Activated CD4-positive, CD25-positive, alpha-beta regulatory T cell treated with anti-CD3 and anti-CD28 coated beads, Interleukin-2, amount 50 U/mL, for 24 hours (primary cell): Measurements from ENCODE around the gene EXO1.
"Not testable (repeated sequence)": the region's sequence is repeated elsewhere in the genome, so short reads cannot be mapped to it uniquely, and the experiment has no call there.

Experiments
- ATAC-seq, 2 donors: fragments of 150-1000 bp; cut with Tn5 transposase; one replicate each; pipeline ENCODE4 v1.10.0; 2021; ENCODE audit warnings: mild to moderate bottlenecking in 1 of 2, moderate library complexity in 1 of 2

EXO1 gene

DNA sequence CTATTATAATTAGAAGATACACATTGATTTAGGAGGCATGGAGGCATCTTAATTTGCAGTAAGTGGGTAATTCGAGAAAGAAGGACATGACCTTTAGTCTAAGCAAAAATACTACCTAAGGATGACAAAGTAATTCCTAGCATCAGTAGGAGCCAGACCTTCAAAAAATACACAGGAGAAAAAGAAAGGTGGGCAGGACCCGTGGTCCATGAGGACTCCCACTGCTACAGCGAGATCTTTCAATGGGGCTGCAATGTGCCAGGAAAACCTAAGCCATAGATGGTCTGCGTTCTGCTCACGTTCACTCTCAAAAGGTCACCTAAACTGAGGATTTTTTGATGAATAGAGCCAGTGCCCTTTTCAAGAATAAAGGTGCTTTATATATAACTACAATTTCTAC lies 10.6 kb upstream of the EXO1 start:
- no peak for ATAC-seq

DNA sequence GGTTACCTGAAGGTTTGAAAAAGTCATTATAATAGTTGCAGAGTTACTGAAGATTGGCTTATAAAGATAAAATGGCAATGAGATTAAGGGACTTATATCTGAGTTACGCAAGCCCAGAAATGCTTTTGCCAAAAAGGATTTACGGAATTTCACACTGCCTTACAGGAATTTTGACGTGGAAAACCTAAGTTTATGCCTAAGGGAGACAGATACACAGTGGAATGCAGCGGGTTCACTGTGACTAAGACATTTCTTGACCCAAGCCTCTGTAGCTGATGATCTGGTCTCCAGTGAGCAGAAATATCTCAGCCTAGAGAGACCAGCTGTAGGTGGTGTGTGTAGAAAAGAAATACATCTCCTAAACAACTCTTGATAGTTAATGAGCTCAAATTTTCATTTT lies 10.1 kb upstream of the EXO1 start:
- ATAC-seq: no peak

DNA sequence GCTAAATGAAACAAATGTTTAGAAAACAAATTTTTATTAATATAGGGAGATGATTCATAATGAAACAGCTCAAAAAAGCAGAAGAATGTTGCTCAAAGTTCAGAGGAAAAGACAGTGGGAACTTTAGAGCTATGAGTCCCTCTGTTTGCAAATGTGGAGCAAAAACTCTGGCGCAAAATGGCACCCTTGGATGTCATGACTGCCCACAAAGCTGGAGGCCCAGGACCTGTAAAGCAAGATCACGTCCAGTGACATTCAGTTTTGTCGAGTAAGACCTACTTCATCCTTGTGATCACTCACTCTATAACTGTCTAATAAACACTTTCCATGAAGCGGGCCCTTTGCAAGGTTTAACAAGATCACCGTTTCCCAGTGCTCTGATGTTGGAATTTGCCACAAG lies 9.1 kb upstream of the EXO1 start:
- ATAC-seq: no peak

DNA sequence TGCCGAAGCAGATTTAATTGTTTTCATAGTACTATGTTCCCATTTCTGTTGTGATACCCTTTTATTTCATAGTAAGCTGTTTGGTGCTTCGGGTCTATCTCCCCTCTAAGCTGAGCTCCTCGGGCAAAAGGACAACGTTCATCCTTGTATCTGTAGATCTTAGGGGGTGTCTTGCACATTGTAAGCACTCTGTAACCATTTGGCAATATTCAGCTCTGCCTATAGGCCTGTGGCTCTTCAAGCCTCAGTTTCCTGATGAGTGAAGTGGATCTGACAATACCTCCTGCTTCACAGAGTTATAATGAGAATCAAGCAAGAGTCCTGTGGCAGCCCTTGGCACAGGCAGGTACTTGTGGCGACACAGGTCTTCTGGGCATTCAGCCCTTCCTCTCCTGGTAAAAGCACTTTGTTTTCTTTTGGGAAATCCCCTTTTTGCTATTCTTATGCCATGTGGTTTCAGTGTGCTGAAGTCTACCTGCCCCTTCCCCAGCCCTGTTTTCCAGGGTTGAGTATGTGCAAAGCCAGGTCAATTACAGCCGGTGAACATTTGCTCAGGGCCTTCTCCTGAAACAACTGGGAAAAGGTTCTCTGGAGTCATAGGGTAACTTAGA lies 8.5 kb upstream of the EXO1 start:
- ATAC-seq: no peak

DNA sequence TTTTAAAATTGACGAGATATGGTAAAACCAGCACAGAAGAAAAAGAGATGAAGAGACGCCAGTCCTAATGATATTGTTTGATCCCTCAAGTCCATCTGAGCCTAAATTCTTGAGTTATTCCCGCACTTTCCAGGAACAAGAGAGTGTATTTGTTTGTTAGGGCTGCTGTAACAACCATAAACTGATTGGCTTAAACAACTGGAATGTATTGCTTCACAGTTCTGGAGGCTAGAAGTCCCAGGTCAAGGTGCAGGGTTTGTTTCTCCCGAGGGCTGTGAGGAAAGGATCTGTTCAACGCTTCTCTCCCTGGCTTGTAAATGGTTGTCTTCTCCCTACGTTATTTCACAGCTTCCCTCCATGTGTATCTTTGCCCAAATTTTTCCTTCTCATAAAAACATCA lies 7.8 kb upstream of the EXO1 start:
- ATAC-seq: no peak

DNA sequence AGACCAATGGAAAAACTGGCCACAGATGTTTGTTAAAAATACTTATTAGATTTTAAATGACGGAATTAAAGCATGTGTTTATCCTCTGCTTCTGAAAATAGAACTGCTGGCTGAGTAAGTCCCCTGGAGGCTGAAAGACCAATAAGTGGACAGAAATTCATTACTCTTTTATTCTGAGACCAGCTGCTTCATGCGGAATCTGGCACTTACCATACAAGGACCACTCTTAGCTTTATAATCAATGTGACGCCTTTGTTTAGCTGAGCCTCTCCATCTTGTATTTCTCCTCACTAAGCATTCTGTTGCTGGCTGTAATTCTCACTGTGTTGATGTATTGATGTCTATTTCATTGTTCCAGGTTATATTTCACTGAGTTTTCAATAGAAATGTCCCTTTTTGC lies 6.3 kb upstream of the EXO1 start:
- ATAC-seq: no peak

DNA sequence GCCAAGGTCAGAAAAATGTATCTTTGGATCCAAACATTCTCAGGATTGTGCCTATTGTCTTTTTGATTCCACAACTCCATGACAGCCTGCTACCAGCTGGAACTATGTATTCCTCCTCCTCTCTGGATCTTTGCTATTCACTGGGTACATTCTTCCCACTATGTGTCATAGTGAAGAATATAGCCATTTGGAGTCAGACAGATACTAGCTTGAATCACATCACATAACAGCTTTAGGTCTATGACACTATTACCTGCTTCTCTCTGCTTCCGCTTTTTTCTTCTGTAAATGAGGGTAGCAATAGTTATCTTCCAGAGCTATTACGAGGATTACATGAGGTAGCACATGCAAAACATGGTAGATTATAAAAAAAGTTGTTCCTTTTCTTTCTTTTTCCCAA lies 5.4 kb upstream of the EXO1 start:
- ATAC-seq: no peak

DNA sequence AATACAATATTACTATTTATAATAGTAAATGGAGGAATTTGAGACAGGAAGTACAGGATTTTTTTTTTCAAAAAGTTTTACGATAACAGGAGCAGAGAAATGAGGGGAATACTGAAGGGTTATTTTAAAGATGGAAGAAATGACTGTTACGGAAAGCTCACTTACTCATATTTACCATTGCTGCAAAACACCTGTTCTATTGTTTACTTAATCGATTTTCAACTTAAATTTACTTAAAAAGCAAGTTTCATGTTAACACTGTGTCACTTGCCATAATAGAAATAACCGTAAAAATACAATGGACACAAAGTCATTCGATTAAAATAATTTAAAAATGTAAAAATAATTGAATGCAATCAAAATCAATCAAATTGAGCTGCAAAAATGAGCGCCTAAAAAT lies 3.4 kb upstream of the EXO1 start:
- no peak for ATAC-seq

DNA sequence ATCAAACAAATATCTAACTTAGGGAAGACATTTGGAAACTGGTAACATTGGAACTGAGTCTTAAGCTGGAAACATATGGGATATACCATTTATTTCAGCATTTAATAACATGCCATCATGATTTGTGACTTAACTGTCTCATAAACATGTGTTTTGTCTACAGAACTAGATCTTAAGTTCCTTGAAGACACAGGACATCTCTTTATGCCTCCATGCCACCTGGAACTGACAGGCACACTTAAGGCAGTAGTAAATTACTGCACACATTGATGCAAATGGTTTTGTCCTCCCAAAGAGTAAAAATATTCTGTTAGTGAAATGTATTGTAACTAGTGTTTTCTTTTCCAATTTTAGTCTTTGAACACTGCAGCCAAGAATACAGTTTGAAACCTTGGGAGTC lies 1.6 kb upstream of the EXO1 start:
- ATAC-seq: no peak

DNA sequence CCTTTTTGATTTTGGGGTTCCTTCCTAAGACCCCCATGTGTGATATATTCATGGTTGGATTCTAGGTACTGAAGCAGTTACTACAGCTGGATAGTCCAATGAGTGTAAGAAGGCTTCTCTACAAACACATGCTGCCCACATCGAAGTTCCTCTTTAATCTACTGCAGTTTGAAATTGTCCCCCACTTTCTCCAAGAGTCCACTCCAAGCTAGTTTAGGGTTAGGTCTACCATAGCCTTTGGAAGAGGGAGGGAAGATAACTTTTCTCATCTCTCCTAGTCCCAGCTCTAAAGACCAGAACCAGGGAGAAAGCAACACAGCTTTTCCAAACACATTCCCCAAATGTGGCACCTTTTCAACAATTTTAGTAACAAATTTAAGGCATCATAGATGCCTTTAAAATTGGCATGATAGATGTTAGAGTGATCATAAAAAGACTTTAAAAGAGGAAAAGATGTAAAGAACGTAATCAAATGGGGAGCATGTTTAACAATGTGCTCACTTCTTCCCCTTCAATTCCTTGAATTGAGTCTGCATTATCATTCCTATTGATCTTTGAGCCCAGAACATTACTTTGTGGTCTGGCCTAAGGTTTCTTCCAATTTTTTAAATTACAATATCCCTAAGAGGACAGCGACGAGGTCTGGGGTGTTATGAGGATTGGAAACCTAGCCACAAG lies 1.0 kb upstream of the EXO1 start:
- no peak for ATAC-seq

DNA sequence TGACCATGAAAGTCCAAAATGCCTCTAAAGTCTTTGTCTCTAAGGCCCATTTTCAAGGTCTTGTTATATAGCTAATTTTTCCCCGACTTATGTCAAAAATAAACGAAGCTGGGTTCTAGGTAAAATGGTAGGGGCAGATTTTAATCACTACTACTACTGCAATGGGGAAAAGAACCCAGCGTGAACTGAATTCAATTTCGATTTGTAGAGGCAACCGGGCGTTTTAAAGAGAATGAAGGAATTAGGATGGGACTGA lies 536 bp upstream of the EXO1 start:
- no peak for ATAC-seq

DNA sequence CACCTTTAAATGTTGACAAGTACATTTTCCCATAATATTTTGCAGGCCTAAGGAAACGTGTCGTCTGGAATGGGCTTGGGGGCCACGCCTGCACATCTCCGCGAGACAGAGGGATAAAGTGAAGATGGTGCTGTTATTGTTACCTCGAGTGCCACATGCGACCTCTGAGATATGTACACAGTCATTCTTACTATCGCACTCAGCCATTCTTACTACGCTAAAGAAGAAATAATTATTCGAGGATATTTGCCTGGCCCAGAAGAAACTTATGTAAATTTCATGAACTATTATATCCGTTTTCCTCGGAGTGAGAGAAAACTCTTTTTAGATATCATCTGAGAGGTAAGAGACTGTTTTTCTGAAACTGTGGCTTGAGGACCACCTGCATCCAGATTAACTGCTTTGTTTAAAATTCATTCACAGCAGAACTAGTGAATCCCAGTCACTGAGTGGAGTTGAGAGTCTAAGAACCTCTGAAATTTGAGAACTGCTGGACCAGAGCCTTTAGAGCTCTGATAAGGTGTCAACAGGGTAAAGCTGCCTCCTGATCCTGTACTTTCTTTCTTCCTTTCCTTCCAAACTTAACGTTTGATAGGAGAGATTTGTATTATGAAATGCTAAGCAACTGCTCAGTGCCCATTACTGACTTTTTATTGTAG lies 811 bp downstream of the EXO1 start:
- ATAC-seq: no peak

DNA sequence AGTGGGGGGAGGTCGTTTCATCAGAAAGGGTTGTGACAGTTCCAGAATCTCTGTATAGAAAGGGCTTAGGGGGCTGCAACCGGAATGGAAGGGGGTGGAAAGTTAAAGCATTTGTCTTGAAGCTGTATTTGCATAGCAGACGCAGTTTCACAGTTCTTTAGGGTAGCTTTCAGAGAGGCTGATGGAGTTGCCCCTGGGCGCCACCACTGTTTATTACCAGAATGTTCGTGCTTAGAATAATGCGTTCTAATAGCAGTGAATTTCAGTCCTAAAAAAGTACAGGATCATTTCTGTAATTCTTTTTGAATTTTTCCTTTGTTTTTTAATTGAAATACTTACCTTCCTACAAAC lies 1.3 kb downstream of the EXO1 start:
- no peak for ATAC-seq

DNA sequence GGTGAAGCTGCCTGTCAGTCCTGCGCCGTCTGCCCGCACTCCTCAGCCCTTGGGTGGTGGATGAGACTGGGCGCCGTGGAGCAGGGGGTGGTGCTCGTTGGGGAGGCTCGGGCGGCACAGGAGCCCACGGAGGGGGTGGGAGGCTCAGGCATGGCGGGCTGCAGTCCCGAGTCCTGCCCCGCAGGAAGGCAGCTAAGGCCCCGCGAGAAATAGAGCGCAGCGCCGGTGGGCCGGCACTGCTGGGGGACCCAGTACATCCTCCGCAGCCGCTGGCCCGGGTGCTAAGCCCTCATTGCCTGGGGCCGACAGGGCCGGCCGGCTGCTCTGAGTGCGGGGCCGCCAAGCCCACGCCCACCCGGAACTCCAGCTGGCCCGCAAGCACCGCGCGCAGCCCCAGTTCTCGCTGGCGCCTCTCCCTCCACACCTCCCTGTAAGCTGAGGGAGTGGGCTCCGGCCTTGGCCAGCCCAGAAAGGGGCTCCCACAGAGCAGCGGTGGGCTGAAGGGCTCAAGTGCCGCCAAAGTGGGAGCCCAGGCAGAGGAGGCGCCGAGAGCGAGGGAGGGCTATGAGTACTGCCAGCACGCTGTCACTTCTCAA lies 7.6 kb downstream of the EXO1 start:
- not testable (repeated sequence) for ATAC-seq

DNA sequence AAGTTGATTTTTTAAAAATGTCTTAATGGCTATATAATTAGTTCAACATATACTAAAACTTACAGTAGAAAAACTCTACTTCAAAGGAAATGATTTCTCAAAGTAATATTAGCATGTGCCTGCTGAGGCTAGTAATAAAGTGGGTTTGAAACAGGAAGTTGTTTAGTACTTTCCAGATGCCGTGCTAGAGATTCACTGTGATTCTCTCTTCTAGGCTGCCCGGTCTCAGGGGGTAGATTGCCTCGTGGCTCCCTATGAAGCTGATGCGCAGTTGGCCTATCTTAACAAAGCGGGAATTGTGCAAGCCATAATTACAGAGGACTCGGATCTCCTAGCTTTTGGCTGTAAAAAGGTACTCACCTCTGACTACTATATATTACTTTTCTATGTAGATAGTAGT lies 9.1 kb downstream of the EXO1 start:
- no peak for ATAC-seq

DNA sequence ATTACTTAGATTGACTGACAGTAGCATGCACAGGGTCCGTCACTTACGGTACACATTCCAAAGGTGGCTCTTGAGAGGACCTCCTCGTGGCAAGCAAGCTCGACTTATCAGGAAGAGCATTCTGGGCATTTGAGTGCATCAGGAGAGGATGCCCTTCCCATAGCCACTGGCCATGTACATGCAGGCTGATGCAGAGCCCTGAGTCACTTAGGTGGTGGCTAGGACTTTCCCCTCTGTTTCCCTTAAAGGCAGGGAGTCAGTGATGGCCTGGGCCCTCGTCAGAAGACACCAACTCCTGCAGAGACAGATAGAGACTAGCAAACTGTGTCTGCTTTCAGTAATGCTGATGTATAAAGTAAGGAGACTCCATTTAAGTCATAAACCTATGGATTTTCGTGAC lies 12.9 kb downstream of the EXO1 start:
- ATAC-seq: no peak

DNA sequence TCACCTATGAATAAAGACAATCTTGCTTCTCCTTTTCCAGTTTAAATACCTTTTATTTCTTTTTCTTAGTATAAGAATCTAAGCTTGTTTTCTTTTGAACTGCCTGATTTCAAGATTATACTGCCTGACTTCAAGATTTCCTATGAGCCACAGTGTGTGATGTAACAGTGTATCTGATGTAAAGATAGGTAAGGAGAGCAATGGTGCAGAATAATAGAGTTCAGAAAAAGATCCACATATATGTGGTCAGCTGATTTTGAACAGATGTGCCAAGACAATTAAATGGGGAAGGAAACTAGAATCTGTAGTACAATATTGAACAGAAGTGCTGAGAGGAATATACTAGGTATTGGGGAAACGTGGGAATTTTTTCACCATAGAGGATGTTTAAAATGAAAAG lies 21.0 kb downstream of the EXO1 start:
- ATAC-seq: no peak

DNA sequence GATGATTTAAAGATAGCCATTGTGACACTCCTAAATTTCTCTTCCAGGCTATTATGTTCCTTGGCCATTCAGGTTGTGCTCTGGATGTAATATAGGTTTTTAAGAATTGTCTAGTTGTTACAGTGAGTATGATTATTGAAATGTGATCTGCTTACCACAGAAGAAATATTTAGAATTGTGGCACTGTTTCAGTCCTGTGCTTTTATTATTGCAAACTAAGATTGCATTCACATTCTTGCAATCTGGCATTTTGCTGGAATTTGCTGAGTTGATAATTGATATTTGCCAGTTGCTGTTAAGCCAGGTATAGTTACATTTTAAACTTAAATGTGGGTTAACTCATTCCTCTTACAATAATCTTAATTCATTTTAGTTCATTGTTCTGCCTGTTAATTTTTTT lies 22.3 kb downstream of the EXO1 start:
- no peak for ATAC-seq

DNA sequence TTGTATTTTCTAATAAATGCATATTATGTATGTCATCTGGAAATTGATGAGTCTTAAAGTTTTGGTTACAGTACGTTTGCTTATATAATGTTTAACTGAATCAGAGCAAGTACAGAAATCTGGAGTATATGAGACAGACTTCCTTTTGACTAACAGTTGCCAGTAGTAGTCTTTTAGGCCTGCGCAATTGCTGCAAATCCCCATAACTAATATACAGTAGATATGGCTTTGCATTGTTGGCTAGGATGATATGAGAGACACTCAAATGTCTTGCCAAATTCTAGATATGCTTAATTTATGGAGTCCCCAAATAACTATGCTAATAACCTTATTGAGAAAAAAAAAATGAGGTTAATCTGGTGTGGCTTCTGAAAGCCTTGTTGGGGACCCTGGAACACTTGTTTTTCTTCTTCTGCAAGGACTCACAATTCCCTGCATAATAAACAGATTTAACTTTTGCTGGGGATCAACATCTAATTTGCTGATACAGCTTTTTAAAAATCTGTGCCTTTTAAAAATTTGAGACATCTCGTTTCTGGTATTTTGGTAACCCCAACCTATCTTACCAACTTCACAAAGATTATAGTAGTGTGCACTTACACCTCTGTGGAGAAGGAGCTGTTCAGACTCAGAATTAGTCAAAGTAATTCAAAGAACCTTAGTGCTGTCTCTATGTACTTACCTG lies 22.9 kb downstream of the EXO1 start:
- no peak for ATAC-seq

DNA sequence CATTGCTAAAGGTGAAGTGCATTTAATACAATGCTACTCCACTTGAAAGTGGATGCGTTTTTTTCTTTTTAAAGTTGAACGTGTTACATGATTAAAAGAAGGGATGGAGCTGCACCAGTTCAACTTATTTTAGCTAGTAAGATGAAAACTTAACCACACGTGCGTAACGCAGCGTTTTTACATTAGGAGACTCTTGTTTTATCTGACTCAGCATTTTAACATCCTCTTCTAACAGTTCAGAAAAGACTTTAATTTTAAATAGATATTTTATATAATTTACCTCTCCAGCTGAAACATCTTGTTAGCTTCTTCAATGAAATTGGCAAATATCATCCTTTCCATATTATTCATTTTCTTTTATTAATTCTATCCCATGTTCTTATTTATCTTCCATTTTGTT lies 33.4 kb downstream of the EXO1 start:
- no peak for ATAC-seq

DNA sequence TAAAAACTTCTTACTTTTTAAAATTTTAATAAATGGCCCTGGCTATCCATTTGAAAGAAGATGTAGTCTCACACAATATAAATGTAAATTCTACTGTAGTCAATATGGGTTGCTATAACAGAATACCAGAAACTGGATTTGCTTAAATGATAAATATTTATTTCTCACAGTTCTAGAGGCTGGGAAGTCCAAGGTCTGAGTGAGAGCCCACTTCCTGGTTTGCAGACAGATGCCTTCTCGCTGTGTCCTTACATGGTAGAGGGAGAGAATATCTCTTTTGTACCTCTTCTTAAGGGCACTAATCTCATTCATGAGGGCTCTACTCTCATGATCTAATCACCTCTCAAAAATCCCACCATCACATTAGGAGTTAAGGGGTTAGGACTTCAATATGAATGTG lies 35.2 kb downstream of the EXO1 start:
- ATAC-seq: no peak

DNA sequence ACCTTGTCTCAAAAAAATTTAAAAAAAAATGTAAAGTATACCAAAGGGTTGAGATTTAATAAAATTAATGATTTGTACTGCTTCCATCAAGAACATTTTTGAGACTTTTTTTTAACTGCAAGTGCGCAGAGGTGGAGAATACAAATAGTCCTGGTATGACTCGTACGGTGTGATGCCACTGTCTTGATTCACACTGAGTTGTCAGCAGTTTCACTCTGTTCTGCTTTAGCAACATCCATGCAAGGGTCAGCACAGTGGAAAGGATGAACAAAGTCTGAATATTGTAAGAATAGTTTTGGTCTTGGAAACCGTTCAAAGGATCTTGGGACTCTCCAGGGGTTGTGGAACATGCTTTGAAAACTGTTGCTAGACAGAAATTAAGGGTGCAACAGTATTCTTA lies 40.2 kb downstream of the EXO1 start:
- ATAC-seq: no peak

DNA sequence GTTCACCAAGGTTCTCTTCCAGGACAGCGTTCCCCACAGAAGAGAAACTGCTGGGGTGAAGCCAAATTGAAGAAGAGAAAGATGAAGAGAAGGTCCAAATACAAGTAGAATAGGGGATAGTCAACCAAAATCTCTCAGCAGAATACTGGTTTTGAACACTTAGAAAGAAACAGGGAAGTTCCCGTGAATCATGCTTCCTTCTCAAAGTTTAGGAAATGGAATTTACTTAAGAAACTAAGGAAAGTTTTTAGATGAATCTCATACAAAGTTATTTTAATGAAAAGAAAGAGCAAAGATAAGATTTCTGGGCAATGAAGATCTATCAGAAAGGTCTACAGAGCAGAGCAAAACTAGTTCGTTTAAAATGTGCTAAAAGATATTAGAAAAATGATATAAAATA lies 43.3 kb downstream of the EXO1 start:
- ATAC-seq: no peak

DNA sequence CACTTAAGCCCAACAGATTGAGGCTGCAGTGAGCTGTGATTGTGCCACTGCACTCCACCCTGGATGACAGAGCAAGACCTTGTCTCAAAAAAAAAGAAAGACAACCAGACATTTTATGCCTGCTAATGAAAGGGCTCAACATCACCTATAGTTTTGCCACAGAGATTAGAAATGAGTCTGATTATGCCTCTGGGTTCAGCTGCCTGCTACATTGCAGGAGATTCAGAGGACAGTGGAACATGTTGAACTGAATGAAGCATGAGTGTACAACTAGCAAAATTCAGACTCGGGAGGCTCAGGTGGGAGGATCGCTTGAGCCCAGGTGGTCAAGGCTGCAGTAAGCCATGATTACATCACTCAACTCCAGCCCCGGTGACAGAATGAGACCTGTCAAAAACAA lies 46.0 kb downstream of the EXO1 start:
- no peak for ATAC-seq
